GM18502 (cell line): ENCODE data around the gene TAF5L.
A peak's percentile ranks its signal among the peaks of the same experiment; 100 is the strongest.
"Not testable (repeated sequence)": the region's sequence is repeated elsewhere in the genome, so short reads cannot be mapped to it uniquely, and the experiment has no call there.

ENCODE experiments used
- ATAC-seq: cut with Tn5 transposase; IDR thresholded peaks from one replicate; pipeline ENCODE4 v1.9.1; 2021; ENCODE audit warnings: mild to moderate bottlenecking; ENCODE audit not compliant: unreplicated experiment, poor library complexity

Gene TAF5L

DNA sequence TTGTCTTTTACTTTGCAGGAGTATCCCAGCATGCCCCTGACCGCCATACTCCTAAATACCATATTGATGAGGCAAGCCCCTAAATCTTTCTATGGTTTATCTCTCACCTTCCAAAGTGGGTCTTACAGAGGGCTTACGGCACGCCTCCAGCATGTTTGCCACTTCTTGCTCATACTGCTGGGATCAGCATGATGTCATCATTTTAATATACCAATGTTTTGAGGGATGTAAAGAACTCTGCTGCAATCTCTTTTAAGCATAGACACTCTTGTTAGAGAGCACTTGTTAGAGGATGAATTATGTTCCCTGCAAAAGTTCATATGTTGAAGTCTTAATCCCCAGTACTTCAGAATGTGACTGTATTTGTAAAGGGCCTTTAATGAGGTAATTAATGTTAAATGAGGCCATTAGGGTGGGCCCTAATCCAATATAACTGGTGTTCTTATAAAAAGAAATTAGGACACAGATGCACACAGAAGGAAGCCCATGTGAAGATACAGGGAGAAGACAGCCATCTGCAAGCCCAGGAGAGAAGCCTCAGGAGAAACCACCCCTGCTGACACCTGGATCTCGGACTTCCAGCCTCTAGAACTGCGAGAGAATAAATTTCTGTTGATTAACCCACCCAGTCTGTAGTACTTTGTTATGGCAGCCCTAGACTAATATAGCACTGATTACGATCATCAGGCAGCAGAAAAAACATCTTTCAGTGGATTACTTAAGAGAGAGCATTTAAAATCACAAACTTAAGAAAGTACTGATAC, 51.1 kb downstream of the TAF5L start:
- ATAC-seq = no peak

DNA sequence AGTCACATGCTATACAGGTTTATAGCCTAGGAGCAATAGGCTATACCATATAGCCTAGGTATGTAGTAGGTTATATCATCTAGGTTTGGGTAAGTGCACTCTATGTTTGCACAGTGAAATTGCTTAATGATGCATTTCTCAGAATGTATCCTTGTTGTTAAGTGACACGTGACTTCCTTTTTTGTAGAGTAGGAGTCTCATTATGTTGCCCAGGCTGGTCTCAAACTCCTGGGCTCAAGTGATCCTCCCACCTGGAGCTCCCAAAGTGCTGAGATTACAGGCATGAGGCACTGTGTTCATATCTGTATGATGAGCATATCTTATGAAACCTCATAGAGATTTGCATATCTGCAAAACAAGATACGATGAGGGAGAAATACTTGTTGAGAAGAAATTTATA, 53.6 kb downstream of the TAF5L start:
- no peak for ATAC-seq

DNA sequence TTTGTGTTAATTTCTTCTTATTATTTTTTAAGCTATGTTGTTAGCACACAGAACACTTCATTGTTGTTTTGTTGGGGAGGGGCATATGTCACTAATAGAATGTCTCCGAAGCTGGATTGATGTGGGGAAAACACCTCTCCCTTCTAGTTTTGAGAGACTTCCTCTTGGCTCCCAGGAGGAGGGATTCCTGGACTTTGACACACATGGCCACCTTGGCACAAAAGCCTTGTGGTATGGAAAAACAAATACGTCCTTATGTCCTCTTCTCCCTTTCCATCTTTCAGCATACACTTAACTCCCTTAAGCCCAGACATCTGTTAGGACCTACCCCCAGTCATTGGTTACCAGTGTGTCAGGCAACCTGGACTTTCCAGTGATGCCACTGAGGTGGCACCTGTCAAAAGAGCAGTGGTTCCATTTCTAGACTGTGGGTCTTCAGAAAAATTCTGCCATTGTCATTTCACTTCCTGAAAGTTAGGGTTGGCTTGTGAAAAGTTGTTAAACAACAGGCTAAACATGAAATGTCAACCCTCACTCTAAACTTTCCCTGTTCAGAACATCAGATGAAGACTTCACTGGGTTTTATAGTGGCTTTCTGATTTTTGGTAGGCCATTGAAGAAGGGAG, 54.9 kb downstream of the TAF5L start:
- ATAC-seq = no peak

DNA sequence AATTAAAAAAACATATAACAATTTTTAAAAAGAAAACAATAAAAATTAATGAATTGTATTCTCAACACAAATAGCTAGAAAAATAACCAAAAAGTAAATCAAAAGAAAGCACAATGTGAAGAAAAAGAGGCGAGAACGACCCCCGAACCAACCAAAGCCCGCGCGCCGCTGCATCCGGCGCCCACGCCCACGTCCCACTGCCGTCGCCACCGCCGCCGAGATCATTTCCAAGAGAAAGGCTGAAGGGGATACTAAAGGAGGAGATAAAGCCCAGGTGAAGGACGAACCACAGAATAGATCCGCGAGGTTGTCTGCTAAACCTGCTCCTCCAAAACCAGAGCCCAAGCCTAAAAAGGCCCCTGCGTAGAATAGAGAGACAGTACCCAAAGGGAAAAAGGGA, 55.6 kb downstream of the TAF5L start:
- no peak for ATAC-seq

DNA sequence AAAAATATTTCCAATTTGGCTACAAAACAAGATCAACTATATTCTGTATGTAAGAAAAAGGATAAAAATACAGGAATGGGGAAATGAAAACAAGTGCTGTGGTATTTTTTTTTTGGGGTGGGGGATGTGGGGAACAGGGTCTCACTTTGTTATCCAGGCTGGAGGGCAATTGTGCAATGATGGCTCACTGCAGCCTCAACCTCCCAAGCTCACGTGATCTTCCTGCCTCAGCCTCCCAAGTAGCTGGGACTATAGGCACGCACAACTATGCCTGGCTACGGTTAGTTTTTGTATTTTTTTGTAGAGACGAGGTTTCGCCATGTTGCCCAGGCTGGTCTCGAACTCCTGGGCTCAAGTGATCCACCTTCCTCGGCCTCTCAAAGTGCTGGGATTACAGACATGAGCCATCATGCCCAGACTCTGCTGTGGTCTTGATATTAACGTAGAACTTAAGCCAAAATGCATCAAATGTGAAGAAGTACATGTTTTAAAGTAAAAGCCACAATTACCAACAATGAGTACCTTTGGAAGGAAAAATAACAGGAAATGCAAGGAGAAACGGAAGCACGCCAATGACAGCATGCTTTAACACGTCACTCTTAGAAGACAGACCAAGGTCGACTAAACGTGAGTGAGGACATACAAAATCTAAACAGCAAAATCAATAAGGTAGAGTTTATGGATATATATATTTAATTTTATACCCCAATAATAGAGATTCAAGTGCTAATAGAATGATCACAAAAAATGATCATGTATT, 58.6 kb downstream of the TAF5L start:
- ATAC-seq = no peak

DNA sequence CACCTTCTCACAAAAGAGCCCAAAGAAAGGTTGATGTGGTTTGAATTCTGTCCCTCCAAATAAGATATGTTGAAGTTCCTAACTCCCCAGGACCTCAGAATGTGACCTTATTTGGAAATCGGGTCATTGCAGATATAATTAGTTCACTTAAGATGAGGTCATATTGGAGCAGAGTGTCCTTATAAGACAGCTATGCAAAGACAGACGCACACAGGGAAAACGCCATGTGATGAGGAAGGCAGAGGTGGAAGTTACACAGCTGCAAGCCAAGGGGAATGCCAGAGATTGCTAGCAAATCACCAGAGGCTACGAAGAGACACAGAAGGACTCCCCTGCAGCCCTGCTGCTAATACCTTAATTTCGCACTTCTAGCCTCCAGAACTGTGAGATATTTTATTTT, 62.2 kb downstream of the TAF5L start:
- ATAC-seq = no peak

DNA sequence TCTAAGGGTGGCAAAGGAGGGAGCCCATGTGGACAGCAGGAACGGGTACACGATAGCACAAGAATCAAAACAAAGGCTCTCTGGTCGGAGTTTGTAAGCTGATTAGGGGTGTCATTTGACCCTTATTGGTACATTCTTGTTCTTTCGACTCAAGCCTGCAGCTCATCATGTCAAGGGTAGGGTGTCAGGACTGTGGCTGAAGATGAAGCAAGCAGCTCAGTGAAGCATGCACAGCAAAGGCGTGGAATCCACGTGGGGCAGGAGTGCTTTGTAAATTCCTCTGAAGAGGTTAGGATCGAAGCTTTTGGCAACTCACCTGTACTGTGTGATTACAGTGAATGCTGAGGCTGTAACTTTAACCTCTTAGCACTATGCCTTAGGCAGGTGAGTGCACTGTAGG, 62.7 kb downstream of the TAF5L start:
- ATAC-seq = no peak

DNA sequence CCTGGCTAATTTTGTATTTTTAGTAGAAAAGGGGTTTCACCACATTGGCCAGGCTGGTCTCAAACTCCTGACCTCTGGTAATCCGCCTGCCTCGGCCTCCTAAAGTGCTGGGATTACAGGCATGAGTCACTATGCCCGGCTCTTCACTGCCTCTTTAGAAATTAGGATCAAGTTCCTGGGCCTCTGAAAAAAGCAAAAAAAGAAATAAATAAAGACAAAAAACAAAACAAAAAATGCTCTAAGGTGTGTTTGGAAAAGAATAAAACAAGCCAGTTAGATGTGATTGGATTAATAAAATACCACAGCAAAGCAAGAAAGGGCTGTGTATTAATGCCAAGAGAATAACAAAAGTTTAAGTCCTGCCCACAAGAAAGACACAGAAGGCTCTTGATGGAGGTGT, 63.2 kb downstream of the TAF5L start:
- no peak for ATAC-seq

DNA sequence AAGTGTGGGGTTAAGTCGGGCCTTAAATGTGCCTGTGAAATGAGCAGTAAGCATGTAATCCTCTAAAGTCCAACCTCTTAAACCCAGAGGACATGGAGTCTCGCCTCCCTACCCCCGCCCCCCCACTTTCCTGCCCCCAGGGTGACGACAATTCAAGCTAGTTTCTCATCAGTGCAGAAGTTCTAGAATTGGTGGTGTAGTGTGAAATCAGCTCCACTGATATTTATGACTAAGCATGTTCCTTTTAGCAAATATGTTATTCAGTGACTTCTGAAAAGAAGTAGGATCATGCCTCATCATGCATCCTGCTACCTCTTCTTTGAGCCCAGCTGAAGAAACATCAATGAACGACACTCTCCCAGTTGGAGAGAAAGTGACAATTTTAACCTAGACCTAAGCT, 64.8 kb downstream of the TAF5L start:
- ATAC-seq = no peak

DNA sequence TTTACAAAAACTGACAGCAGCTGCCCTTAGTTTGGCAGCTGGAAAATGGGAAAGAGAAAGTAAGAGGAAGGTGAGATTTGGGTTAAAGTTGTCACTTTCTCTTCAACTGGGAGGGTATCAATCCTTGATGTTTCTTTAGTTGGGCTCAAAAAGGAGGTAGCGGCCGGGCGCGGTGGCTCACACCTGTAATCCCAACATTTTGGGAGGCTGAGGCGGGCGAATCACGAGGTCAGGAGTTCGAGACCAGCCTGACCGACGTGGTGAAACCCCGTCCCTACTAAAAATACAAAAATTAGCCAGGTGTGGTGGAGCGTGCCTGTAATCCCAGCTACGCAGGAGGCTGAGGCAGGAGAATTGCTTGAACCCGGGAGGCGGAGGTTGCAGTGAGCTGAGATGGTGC, 65.8 kb downstream of the TAF5L start:
- ATAC-seq = not testable (repeated sequence)

DNA sequence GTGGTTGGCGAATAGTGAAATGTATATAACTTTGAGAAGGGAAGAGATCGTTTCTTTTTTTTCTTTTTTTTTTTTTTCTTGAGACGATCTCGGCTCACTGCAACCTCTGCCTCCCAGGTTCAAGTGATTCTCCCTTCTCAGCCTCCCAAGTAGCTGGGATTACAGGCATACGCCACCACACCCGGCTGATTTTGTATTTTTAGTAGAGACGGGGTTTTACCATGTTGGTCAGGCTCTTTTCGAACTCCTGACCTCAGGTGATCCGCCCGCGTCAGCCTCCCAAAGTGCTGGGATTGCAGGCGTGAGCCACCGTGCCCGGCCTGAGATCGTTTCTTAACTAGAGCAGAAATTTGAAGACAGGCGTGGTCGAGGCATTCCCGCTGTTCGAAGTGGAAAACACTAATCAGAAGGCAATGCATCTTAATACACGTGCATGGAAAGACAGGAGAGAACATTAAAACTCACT, 66.6 kb downstream of the TAF5L start:
- not testable (repeated sequence) for ATAC-seq

DNA sequence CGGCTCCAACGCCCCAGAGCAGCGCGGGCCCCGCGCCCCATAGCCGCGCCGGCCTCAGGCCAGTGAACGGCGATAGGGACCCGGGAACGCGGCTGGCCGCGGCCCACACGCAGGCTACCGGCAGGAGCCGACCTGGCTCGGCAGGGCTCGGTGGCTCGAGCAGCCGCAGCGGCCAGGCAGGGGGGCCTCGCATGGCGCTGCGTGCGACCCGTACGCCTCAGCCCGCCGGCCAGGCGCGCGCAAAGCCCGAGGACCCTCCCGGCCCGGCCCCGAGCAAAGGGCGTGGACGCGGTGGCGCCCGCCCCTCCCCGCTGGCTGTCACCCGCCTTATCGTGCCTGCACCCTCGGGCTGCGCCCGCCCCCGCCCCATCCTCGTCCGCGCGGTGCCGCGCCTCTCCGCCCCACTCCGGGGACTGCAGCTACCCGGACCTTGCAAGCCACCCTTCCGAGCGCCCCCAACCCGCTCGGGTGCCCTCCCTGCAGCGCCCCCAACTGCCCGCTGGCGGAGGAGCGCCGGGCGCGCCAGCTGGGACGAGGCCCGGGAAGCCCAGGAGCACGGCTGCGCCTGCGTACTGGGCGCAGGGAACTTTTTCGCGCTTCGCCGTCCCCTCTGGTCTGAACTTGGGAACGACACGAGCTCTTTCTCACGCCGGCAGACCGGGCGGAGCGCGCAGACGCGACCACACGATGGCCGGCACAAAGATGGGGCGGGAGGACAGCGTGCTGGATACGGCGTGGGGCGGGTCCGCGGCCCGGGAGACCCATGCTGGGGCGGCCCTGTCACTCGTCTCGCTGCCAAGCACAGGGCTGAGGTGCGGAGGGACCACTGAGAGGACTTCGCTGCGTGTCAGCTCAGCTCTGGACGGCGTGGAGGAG, 67.2 kb downstream of the TAF5L start, which contains the start of gene ABCB10:
ABCB10 (minus strand) TSS at position 248 of the 876 bp plus-strand sequence; CDS start at position 193, 55 bp downstream.
- peak; percentile 82 for ATAC-seq

DNA sequence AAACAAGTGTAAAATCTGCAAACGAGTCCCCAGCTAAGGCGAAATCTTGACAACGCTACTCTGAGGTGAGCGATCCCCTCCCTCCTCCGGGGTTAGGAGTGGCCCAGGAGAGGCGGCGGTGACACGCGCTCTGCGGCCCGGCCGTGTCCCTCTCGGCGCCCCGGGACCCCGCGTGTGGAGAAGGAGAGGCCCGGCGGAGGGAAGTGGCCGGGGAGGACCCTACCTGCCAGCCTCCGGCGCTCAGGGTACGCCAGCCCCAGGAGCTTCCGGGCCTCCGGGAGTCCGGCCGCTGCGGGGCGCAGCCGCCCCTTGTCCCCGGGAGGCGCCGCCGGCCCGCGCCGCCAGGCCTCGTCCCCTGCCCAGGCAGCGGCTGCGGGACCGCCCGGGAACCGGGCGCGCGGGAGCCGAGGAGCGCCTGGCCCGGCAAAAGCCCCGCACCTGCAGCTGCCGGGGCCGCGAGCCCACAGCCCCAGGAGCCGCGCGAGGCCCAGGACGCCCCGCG, 68.0 kb downstream of the TAF5L start:
- peak; percentile 31 for ATAC-seq

DNA sequence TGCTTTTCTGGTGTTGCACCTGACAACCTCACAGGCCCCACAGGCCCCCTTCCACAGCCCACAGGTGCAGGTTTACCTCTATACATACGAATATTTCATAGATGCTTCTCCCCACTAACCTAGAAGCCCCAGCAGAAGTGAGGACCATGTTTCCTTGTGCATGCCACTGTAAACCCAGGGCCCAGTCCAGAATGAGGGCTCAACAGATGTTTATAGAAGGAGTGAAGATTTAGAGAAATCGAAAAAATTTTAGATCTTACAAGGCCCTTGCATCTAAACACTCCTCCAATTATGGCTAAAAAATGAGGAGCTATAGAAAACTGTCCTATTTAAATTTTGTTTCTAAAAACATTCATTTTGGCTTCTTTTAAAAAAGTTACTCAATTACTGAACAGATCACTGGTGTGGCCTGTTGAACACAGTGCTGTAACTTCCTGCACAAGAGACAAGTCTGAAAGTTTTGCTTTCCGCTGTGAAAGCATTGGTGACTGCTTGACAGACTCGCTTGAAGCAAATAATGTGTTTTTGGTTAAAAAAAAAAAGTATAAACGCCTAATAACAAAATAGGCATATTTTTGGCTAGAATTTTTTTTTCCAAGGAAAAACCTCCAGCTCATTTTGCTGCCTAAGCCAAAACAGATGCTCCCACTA, 68.6 kb downstream of the TAF5L start:
- ATAC-seq = no peak

DNA sequence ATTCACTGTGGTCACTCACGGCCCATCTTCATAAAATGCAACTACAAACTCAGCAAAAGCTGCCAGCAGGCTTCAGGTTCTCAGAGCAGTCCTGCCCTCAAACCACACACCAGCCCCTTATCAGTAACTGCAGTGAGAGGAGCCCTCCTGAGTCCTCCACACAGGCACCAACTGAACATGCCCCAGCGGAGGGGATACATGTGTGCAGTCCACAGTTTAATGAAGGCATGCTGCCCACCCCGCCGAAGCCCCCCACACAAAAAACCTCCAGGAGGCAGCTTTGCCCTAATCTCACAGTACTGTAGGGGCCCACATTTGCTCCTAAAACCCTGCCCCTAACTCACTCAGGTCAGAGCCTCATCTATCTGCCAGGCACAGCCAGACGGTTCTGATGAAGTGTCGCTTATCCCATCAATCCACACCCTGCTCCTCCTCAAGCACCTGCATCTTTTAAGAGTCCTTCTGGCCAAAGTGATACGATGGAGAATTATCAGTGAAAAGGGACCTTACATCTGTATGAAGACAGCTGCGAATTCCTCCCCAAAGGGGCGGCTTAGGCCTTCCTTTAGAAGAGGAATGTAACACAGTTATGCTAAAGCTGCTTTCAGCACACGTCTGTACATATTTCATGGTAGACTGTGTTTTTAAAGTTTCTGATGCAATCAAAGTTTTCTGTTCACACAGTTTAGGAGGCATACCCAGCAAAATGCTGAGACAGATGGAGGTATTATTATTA, 70.9 kb downstream of the TAF5L start:
- ATAC-seq = no peak

DNA sequence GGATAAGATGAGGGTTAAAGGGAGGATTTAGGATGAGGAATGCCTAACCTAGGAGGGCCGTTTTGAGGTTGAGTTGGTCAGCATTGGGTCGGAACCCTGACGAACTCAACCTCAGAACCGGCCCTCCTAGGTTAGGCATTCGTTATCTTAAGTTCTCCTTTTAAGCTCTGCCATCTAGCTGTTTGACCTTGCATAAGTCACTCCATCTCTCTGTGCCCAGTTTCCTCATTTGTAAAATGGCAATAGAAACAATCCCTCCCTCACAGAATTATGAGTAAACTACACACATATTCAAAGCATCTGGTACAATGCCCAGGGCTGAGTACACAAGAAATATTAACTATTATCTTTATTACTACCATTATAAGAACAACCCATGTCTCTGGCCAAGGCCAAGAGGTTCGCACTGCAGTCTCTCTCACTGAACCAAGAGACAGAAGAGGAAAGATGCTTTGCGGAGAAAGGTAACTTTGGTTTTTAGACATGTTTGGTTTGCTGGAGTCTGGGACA, 72.2 kb downstream of the TAF5L start:
- no peak for ATAC-seq

DNA sequence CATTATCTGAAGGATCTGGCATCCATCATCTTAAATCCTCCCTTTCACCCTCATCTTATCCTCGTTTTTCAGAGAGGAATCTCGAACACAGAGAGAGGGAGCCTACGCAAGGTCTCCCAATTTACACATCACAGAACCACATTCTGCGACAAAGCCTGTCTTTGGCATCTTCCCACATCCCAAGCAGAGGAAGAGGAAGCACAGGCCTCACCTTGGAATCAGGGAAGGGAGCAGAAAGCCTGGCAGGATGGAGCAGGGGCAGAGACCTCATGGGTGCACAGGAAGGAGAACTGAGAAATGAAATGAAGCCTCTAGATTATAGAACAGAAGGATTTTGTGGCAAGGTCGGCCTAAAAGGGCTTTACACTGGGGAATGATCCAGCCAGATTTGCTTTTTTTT, 73.2 kb downstream of the TAF5L start:
- ATAC-seq = no peak

DNA sequence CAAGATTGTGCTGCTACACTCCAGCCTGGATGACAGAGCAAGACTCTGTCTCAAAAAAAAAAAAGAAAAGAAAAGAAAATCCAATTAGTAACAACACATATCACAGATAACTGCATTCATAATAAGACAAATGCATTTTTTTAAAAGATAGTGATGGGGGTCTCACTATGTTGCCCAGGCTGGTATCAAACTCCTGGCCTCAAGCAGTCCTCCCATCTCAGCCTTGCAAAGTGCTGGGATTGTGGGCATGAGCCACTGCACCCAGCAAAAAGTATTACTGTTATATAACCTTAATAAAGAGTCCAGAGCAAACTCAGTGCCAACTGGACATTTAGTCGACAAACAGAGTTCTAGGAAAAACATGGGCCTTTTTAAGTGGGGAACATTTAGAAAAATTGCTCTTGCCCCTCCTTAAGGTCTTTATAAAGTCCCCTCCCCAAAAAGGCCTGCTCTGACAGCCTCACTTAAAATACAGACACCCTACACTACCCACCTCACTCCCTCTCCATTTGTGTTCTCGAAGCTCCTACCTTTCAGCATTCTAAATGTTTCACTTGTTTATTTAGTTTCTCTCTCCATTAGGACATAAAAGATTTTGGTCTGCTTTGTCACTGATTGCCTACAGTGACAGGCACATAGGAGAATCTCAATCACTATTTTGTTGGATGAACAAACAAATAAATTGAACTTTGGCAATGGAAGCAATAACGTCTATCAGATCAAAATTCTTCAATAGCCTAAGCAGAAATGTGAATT, 74.9 kb downstream of the TAF5L start:
- ATAC-seq = no peak
